Renal pelvis (tissue), 12 donors: ENCODE results near the gene PHF19. TPM values are rescaled to one million over a fixed set of nuclear protein-coding genes. Genes with fewer than 3 reads are reported as not detected.

Experiments used
- DNase-seq: peaks from one replicate; pipeline ENCODE4 v3.0.0-alpha.2; 2013
- long read RNA-seq, 16 experiments: transcript quantifications; one replicate each; lab custom pipeline, GENCODE V29; 2026
- polyA plus RNA-seq, 3 donors: library from polyadenylated mRNA; unstranded; fragments of 120-200 nt; gene quantifications; one replicate each; pipeline ENCODE4 v1.2.1, GENCODE V29; 2013; ENCODE audit not compliant: insufficient read length in 3 of 3

PHF19 gene
- polyA plus RNA-seq: 10 to 100 TPM; 26.0 to 39.7 (median 34.7) TPM
- long read RNA-seq, donor 1, transcript PHF19-201 (5 exons, 836 nt): major isoform, 5 of 6 reads
- long read RNA-seq, donor 1, partial matches to known transcripts: 0 of 6 reads
- long read RNA-seq, donor 1, other reads (novel, unspliced or antisense): 0 of 6 reads
- long read RNA-seq, donor 2, transcript PHF19-201 (5 exons, 836 nt): major isoform, 7 of 9 reads
- long read RNA-seq, donor 2, partial matches to known transcripts: 0 of 9 reads
- long read RNA-seq, donor 2, other reads (novel, unspliced or antisense): 0 of 9 reads
- long read RNA-seq, donor 3, transcript PHF19-201 (5 exons, 836 nt): major isoform, 8 of 8 reads
- long read RNA-seq, donor 3, partial matches to known transcripts: 0 of 8 reads
- long read RNA-seq, donor 3, other reads (novel, unspliced or antisense): 0 of 8 reads
- long read RNA-seq, donor 4, transcript PHF19-201 (5 exons, 836 nt): major isoform, 5 of 5 reads
- long read RNA-seq, donor 4, partial matches to known transcripts: 0 of 5 reads
- long read RNA-seq, donor 4, other reads (novel, unspliced or antisense): 0 of 5 reads
- long read RNA-seq, donor 5, full-length matches to known transcripts: 6 of 6 reads
- long read RNA-seq, donor 5, partial matches to known transcripts: 0 of 6 reads
- long read RNA-seq, donor 5, other reads (novel, unspliced or antisense): 0 of 6 reads
- long read RNA-seq, donor 6, transcript PHF19-201 (5 exons, 836 nt): major isoform, 5 of 6 reads
- long read RNA-seq, donor 6, partial matches to known transcripts: 0 of 6 reads
- long read RNA-seq, donor 6, other reads (novel, unspliced or antisense): 0 of 6 reads
- long read RNA-seq, donor 7, transcript PHF19-201 (5 exons, 836 nt): major isoform, 6 of 8 reads
- long read RNA-seq, donor 7, partial matches to known transcripts: 0 of 8 reads
- long read RNA-seq, donor 7, other reads (novel, unspliced or antisense): 0 of 8 reads
- long read RNA-seq, donor 8, full-length matches to known transcripts: 1 of 1 reads
- long read RNA-seq, donor 8, partial matches to known transcripts: 0 of 1 reads
- long read RNA-seq, donor 8, other reads (novel, unspliced or antisense): 0 of 1 reads
- long read RNA-seq, donor 9, full-length matches to known transcripts: 9 of 9 reads
- long read RNA-seq, donor 9, partial matches to known transcripts: 0 of 9 reads
- long read RNA-seq, donor 9, other reads (novel, unspliced or antisense): 0 of 9 reads
- long read RNA-seq, donor 10, full-length matches to known transcripts: 6 of 6 reads
- long read RNA-seq, donor 10, partial matches to known transcripts: 0 of 6 reads
- long read RNA-seq, donor 10, other reads (novel, unspliced or antisense): 0 of 6 reads
- long read RNA-seq, donor 11, partial matches to known transcripts: 0 of 3 reads
- long read RNA-seq, donor 11, other reads (novel, unspliced or antisense): 0 of 3 reads
- long read RNA-seq, donor 12, full-length matches to known transcripts: 11 of 11 reads
- long read RNA-seq, donor 12, partial matches to known transcripts: 0 of 11 reads
- long read RNA-seq, donor 12, other reads (novel, unspliced or antisense): 0 of 11 reads
- long read RNA-seq, donor 13, partial matches to known transcripts: 0 of 3 reads
- long read RNA-seq, donor 13, other reads (novel, unspliced or antisense): 0 of 3 reads
- long read RNA-seq, donor 14: 0 reads
- long read RNA-seq, donor 15, full-length matches to known transcripts: 6 of 6 reads
- long read RNA-seq, donor 15, partial matches to known transcripts: 0 of 6 reads
- long read RNA-seq, donor 15, other reads (novel, unspliced or antisense): 0 of 6 reads
- long read RNA-seq, donor 16, full-length matches to known transcripts: 9 of 9 reads
- long read RNA-seq, donor 16, partial matches to known transcripts: 0 of 9 reads
- long read RNA-seq, donor 16, other reads (novel, unspliced or antisense): 0 of 9 reads

- DNase-seq: no peak
These were observed at the start of gene PHF19 for GRCh38 chr9:120876842-120877240. TSS of gene PHF19 (minus strand) at chr9:120877188. CDS start at chr9:120874741, 2,447 bp downstream.

- DNase-seq: no peak
These were observed 49.5 kb upstream of the PHF19 start, which contains the start of gene TRAF1 for GRCh38 chr9:120926397-120926928. TSS of gene TRAF1 (minus strand) at chr9:120926796. CDS start at chr9:120926075, 721 bp downstream.

GRCh38 chr9:120925535-120926396 is 48.8 kb upstream of the PHF19 start:
- DNase-seq: no peak

- no peak for DNase-seq
These were observed 47.9 kb upstream of the PHF19 start for GRCh38 chr9:120924698-120925534.

GRCh38 chr9:120923620-120924328 is 46.8 kb upstream of the PHF19 start:
- DNase-seq: no peak

GRCh38 chr9:120922404-120923195 is 45.6 kb upstream of the PHF19 start:
- no peak for DNase-seq

- DNase-seq: no peak
These were observed 44.7 kb upstream of the PHF19 start for GRCh38 chr9:120921661-120922181.

- DNase-seq: no peak
These were observed 43.8 kb upstream of the PHF19 start for GRCh38 chr9:120920806-120921178.

- no peak for DNase-seq
These were observed 43.1 kb upstream of the PHF19 start for GRCh38 chr9:120919843-120920805.

- DNase-seq: no peak
These were observed 42.2 kb upstream of the PHF19 start for GRCh38 chr9:120918931-120919842.

- no peak for DNase-seq
These were observed 41.2 kb upstream of the PHF19 start for GRCh38 chr9:120917929-120918762.

- DNase-seq: no peak
These were observed 40.2 kb upstream of the PHF19 start for GRCh38 chr9:120916991-120917880.
